AG04449 (cell line): Measurements from ENCODE around the gene MYBPC2.

Source experiments
- CTCF ChIA-PET: fragments of 350-600 bp; formaldehyde crosslinking; extraction: SDS; loops from one replicate; lab custom pipeline; 2021; ENCODE audit warnings: antibody characterized with exemption; lab: Yijun Ruan, JAX
- POLR2A ChIA-PET: fragments of 400-600, 350-600 bp; formaldehyde crosslinking; extraction: SDS; loops from one replicate; lab custom pipeline; 2020; ENCODE audit warnings: antibody characterized with exemption, inconsistent platforms; lab: Yijun Ruan, JAX
- DNase-seq: peaks from one replicate; pipeline ENCODE4 v3.0.0-alpha.2; 2010; ENCODE audit warnings: low read depth, low spot score
- H3K4me3 ChIP-seq: 2 replicates; pipeline ENCODE4 v1.5.1; 2011; ENCODE audit warnings: low read depth, mild to moderate bottlenecking, control low read depth, low read length
- CTCF ChIP-seq: IDR thresholded peaks from one replicate; pipeline ENCODE4 v1.5.1; 2011; ENCODE audit warnings: mild to moderate bottlenecking, moderate library complexity, low read length, control low read depth, inconsistent platforms; ENCODE audit not compliant: insufficient read depth; ENCODE audit errors: missing control alignments

MYBPC2 gene

GRCh38 chr19:50447750-50448149, 15.1 kb downstream of the MYBPC2 start:
- H3K4me3 ChIP-seq, result no peak overlapping the region
- ChIA-PET CTCF (interaction anchor here (1.2 kb wide), 1 partner anchor 91 kb away, joined by 3 read pairs; no protein-coding TSS in a partner anchor), POLR2A (no interaction called here)
- no peak for TF ChIP-seq CTCF
- DNase-seq, result no peak

GRCh38 chr19:50449236-50449899, 16.7 kb downstream of the MYBPC2 start:
- ChIA-PET CTCF (interaction anchor here (1.1 to 1.9 kb wide), 3 partner anchors 11 to 81 kb away, joined by 3 to 5 read pairs (median 3); no protein-coding TSS in a partner anchor), POLR2A (no interaction called here)
- DNase-seq, result no peak
- no peak for TF ChIP-seq CTCF
- no peak overlapping the region for H3K4me3 ChIP-seq

- no peak for DNase-seq
- H3K4me3 ChIP-seq, result no peak overlapping the region
- no peak for TF ChIP-seq CTCF
- POLR2A ChIA-PET, result no interaction called here
- CTCF ChIA-PET, result interaction anchor here (1.1 kb wide), 2 partner anchors 10 to 82 kb away, joined by 3 to 7 read pairs; no protein-coding TSS in a partner anchor
Measured at GRCh38 chr19:50450369-50451222, 17.9 kb downstream of the MYBPC2 start.

GRCh38 chr19:50451223-50451534, 18.5 kb downstream of the MYBPC2 start:
- ChIA-PET CTCF (interaction anchor here (1.1 kb wide), 1 partner anchor 10 kb away, joined by 7 read pairs; no protein-coding TSS in a partner anchor), POLR2A (no interaction called here)
- H3K4me3 ChIP-seq, result no peak overlapping the region
- no peak for DNase-seq
- no peak for TF ChIP-seq CTCF

- ChIA-PET POLR2A (no interaction called here), CTCF (interaction anchor here (1.0 kb wide), 1 partner anchor 13 kb away, joined by 3 read pairs; no protein-coding TSS in a partner anchor)
- TF ChIP-seq CTCF, result no peak
- H3K4me3 ChIP-seq, result no peak overlapping the region
- DNase-seq, result no peak
Measured at GRCh38 chr19:50453243-50453642, 20.6 kb downstream of the MYBPC2 start.

GRCh38 chr19:50455992-50456391, 23.3 kb downstream of the MYBPC2 start:
- ChIA-PET POLR2A (no interaction called here), CTCF (no interaction called here)
- DNase-seq, result no peak
- H3K4me3 ChIP-seq, result no peak overlapping the region
- TF ChIP-seq CTCF, result no peak
